MCF 10A (cell line): ENCODE measurements around the gene UVRAG. TPM values are rescaled to one million over a fixed set of nuclear protein-coding genes. Genes with fewer than 3 reads are reported as not detected.

Experiments used
- BruUV-seq: library from RNA; stranded (reverse); fragments of 400-500 nt; replicated peaks from 2 replicates; lab custom pipeline; 2021; lab: Mats Ljungman, UMichigan
- CTCF ChIA-PET: fragments of 300-600 bp; sonication (Branson Sonifier 250); formaldehyde crosslinking; extraction: SDS; loops from one replicate; lab custom pipeline; 2021; ENCODE audit warnings: antibody characterized with exemption, inconsistent platforms; lab: Yijun Ruan, JAX
- POLR2A ChIA-PET: fragments of 300-600, 350-650 bp; sonication (Branson Sonifier 250); formaldehyde crosslinking; extraction: SDS; loops from one replicate; lab custom pipeline; 2020; ENCODE audit warnings: antibody characterized with exemption, inconsistent platforms; lab: Yijun Ruan, JAX
- DNase-seq: peaks from one replicate; pipeline ENCODE4 v3.0.0-alpha.2; 2018; ENCODE audit not compliant: unreplicated experiment
- H3K27ac Mint-ChIP-seq: one replicate; pipeline ENCODE4 v1.8.0; 2022; ENCODE audit warnings: mild to moderate bottlenecking, low read depth, mixed read lengths; ENCODE audit not compliant: unreplicated experiment
- H3K27me3 Mint-ChIP-seq: one replicate; pipeline ENCODE4 v1.8.0; 2022; ENCODE audit warnings: mixed read lengths; ENCODE audit not compliant: insufficient read depth, unreplicated experiment
- H3K36me3 Mint-ChIP-seq: one replicate; pipeline ENCODE4 v1.8.0; 2022; ENCODE audit warnings: mild to moderate bottlenecking, moderate library complexity, mixed read lengths; ENCODE audit not compliant: insufficient read depth, unreplicated experiment
- H3K4me1 Mint-ChIP-seq: one replicate; pipeline ENCODE4 v1.8.0; 2022; ENCODE audit warnings: mixed read lengths; ENCODE audit not compliant: insufficient read depth, unreplicated experiment
- H3K4me3 Mint-ChIP-seq: one replicate; pipeline ENCODE4 v1.8.0; 2022; ENCODE audit warnings: mild to moderate bottlenecking, moderate library complexity, mixed read lengths; ENCODE audit not compliant: unreplicated experiment
- H3K9me3 Mint-ChIP-seq: one replicate; pipeline ENCODE4 v1.8.0; 2022; ENCODE audit warnings: mixed read lengths; ENCODE audit not compliant: unreplicated experiment
- intact Hi-C: fragments of 100-400 bp; cut with micrococcal nuclease; formaldehyde crosslinking; loops from 2 replicates; pipeline ENCODE4 v1.14.1; 2022
- total RNA-seq: library from RNA; stranded (reverse); gene quantifications from 2 replicates; pipeline ENCODE4 v1.2.3, GENCODE V29; 2022
- TF ChIP-seq, protein P1 (sequence below): fragments of 200-600 bp; IDR thresholded peaks from one replicate; pipeline ENCODE4 v1.8.0; 2022; ENCODE audit warnings: antibody characterized with exemption, mild to moderate bottlenecking; ENCODE audit not compliant: unreplicated experiment

Gene UVRAG
- total RNA-seq, 1 experiment from 2014 or later = 12.4 TPM

DNA sequence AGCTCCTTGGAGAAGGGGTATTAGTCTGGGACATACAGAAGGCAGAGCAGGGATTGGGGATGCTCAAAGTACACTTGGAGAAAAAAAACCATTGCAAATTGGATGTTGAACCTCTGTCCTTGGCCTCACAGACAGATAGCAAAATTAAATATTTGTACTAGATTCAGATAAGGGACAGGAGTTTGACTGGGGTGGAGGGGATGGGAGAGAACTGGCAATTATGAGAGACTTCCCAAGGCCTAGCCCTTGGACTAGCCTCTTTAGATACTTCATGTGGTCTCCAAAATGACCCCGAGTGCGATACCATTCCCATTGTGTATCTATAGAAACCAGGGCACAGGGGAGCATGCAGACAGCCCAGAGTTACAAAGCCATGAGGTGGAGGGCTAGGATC, 30.9 kb upstream of the UVRAG start:
- Mint-ChIP-seq H3K4me1 (no peaks in the 10 kb centered on the region), H3K36me3 (no peaks in the 10 kb centered on the region), H3K27ac (no peak overlapping the region), H3K9me3 (no peaks in the 10 kb centered on the region), H3K27me3 (no peaks in the 10 kb centered on the region), H3K4me3 (no peak overlapping the region)
- intact Hi-C loops = no loop called here
- TF ChIP-seq, protein P1, sequence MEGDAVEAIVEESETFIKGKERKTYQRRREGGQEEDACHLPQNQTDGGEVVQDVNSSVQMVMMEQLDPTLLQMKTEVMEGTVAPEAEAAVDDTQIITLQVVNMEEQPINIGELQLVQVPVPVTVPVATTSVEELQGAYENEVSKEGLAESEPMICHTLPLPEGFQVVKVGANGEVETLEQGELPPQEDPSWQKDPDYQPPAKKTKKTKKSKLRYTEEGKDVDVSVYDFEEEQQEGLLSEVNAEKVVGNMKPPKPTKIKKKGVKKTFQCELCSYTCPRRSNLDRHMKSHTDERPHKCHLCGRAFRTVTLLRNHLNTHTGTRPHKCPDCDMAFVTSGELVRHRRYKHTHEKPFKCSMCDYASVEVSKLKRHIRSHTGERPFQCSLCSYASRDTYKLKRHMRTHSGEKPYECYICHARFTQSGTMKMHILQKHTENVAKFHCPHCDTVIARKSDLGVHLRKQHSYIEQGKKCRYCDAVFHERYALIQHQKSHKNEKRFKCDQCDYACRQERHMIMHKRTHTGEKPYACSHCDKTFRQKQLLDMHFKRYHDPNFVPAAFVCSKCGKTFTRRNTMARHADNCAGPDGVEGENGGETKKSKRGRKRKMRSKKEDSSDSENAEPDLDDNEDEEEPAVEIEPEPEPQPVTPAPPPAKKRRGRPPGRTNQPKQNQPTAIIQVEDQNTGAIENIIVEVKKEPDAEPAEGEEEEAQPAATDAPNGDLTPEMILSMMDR = no peak
- no peak for DNase-seq
- BruUV-seq = no TSS peak
- ChIA-PET CTCF (interaction anchor here (1.7 kb wide), 1 partner anchor 19 kb away, joined by 4 read pairs; no protein-coding TSS in a partner anchor), POLR2A (no interaction called here)

- no peak overlapping the region for H3K4me3 Mint-ChIP-seq
- DNase-seq = no peak
- no peaks in the 10 kb centered on the region for H3K4me1 Mint-ChIP-seq
- BruUV-seq = no TSS peak
- no peaks in the 10 kb centered on the region for H3K36me3 Mint-ChIP-seq
- ChIA-PET CTCF (interaction anchor here (1.2 to 1.7 kb wide), 2 partner anchors 19 to 20 kb away, joined by 4 to 5 read pairs; no protein-coding TSS in a partner anchor), POLR2A (no interaction called here)
- H3K27ac Mint-ChIP-seq = no peak overlapping the region
- TF ChIP-seq, protein P1 = no peak
- intact Hi-C loops = no loop called here
- H3K27me3 Mint-ChIP-seq = no peaks in the 10 kb centered on the region
- no peaks in the 10 kb centered on the region for H3K9me3 Mint-ChIP-seq
Observed at GRCh38 chr11:75784506-75784905, 30.5 kb upstream of the UVRAG start.

DNA sequence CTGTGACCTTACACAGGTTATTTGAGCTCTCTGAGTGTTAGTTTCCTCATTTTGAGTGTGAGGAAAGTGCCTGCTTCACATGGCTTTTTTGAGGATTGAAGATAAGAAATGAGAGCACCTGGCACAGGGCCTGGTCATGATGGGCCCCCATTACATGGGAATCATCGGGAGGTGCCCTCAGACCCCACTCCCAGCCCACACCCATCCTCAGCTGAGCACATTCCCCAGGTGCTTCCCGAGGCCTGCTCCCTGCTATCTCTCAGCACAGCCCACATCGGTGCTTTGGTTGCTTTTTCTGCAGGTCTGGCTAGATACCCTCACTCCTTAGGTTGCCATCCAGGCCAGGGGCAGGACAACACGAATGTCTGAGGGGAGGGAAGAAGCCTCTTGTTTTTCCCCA, 29.8 kb upstream of the UVRAG start:
- TF ChIP-seq, protein P1 = no peak

DNA sequence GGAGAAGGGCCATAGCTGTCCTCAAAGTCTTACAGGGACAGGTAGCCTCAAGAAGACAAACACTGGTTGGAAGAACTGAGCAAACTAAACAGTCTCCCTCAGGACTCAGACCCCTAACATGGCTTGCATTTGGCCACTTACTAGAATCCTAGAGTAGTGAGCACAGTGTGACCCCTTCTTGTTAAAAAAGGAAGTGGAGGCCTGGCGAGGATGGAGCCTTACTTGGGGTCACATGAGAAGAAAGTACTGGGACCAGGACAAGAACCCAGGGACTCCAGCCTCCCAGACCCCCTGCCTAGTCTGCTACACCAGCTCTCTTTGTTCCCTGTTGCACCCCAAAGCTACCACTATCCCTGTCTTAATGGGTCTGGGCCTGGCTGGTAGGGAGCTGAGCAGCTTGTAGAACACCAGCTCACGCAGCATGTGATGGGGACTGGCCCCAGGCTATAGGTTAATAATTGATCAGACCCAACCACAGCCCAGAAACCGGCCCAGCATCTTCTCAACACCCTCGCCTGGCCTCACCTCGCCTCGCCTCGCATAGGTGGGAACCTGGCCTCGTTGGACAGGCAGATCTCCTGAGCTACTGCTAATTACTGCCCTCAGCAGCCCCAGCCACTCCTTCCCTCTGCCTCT, 28.8 kb upstream of the UVRAG start:
- H3K4me3 Mint-ChIP-seq = no peak overlapping the region
- DNase-seq = no peak
- H3K27ac Mint-ChIP-seq = no peak overlapping the region
- TF ChIP-seq, protein P1 = no peak
- intact Hi-C loops = no loop called here
- no TSS peak for BruUV-seq
- ChIA-PET POLR2A (no interaction called here), CTCF (interaction anchor here (0.5 to 1.7 kb wide), 3 partner anchors 10 to 17 kb away, joined by 3 to 4 read pairs (median 4); no protein-coding TSS in a partner anchor)
- no peaks in the 10 kb centered on the region for H3K27me3 Mint-ChIP-seq
- peaks cover 3% of the 10 kb centered on the region for H3K4me1 Mint-ChIP-seq
- peaks cover 1% of the 10 kb centered on the region for H3K36me3 Mint-ChIP-seq
- H3K9me3 Mint-ChIP-seq = no peaks in the 10 kb centered on the region

More for the DNA sequence above, 29.8 kb upstream of the UVRAG start:
- ChIA-PET CTCF (interaction anchor here (1.2 to 1.7 kb wide), 2 partner anchors 18 to 21 kb away, joined by 4 to 5 read pairs; no protein-coding TSS in a partner anchor), POLR2A (no interaction called here)
- no peak overlapping the region for H3K27ac Mint-ChIP-seq
- no peak for DNase-seq
- BruUV-seq = no TSS peak
- no peak overlapping the region for H3K4me3 Mint-ChIP-seq
- no peaks in the 10 kb centered on the region for H3K27me3 Mint-ChIP-seq
- no peaks in the 10 kb centered on the region for H3K9me3 Mint-ChIP-seq
- intact Hi-C loops = no loop called here
- H3K4me1 Mint-ChIP-seq = no peaks in the 10 kb centered on the region
- no peaks in the 10 kb centered on the region for H3K36me3 Mint-ChIP-seq
